DOHH2 (cell line): ENCODE measurements around the gene UTY.

ENCODE experiments used
- H3F3A ChIP-seq: fragments of 200-600 bp; sonication (generic), shearing (Covaris generic); 2 replicates; pipeline ENCODE4 v1.6.0; 2016; ENCODE audit warnings: antibody characterized with exemption, mild to moderate bottlenecking; ENCODE audit not compliant: control insufficient read depth, insufficient read depth
- H3K27ac ChIP-seq: fragments of 200-600 bp; sonication (generic); 2 replicates; pipeline ENCODE4 v1.5.1; 2014; ENCODE audit warnings: low read depth, mild to moderate bottlenecking, low read length, moderate library complexity
- H3K27me3 ChIP-seq: fragments of 200-600 bp; sonication (generic); 2 replicates; pipeline ENCODE4 v1.6.1; 2014; ENCODE audit warnings: mild to moderate bottlenecking, low read length, mixed read lengths; ENCODE audit not compliant: control insufficient read depth
- H3K36me3 ChIP-seq: fragments of 200-600 bp; sonication (generic); 2 replicates; pipeline ENCODE4 v1.6.1; 2014; ENCODE audit warnings: mild to moderate bottlenecking, low read length, moderate library complexity, mixed read lengths; ENCODE audit not compliant: control insufficient read depth
- H3K4me1 ChIP-seq: fragments of 200-600 bp; sonication (generic); 2 replicates; pipeline ENCODE4 v1.6.1; 2014; ENCODE audit warnings: mild to moderate bottlenecking, low read length, mixed read lengths; ENCODE audit not compliant: control insufficient read depth
- H3K4me2 ChIP-seq: fragments of 200-600 bp; sonication (generic); 2 replicates; pipeline ENCODE4 v1.6.0; 2014; ENCODE audit warnings: mild to moderate bottlenecking, low read length, moderate library complexity
- H3K4me3 ChIP-seq: fragments of 200-600 bp; sonication (generic); 2 replicates; pipeline ENCODE4 v1.5.1; 2014; ENCODE audit warnings: mild to moderate bottlenecking, low read length, mixed read lengths
- H3K79me2 ChIP-seq: fragments of 200-600 bp; sonication (generic); 2 replicates; pipeline ENCODE4 v1.6.1; 2014; ENCODE audit warnings: mild to moderate bottlenecking, low read length, mixed read lengths; ENCODE audit not compliant: control insufficient read depth
- H3K9me2 ChIP-seq: fragments of 200-600 bp; sonication (generic); replicated peaks from 2 replicates; pipeline ENCODE4 v1.6.1; 2014; ENCODE audit warnings: mild to moderate bottlenecking, low read length, mixed read lengths; ENCODE audit not compliant: control insufficient read depth
- H3K9me3 ChIP-seq: fragments of 200-600 bp; sonication (generic); 2 replicates; pipeline ENCODE4 v1.6.1; 2014; ENCODE audit warnings: antibody characterized with exemption, low read length, mixed read lengths; ENCODE audit not compliant: control insufficient read depth, insufficient read depth
- H4K20me1 ChIP-seq: fragments of 200-600 bp; sonication (generic); 2 replicates; pipeline ENCODE4 v1.6.0; 2014; ENCODE audit warnings: low read depth, mild to moderate bottlenecking, antibody characterized with exemption, low read length, moderate library complexity; ENCODE audit not compliant: control insufficient read depth, insufficient read depth
- CTCF ChIP-seq: fragments of 200-600 bp; sonication (generic); IDR thresholded peaks from one replicate; pipeline ENCODE4 v1.5.1; 2014; ENCODE audit warnings: antibody characterized with exemption, mild to moderate bottlenecking, low read depth, low read length; ENCODE audit not compliant: poor library complexity, severe bottlenecking
- EZH2phosphoT487 ChIP-seq: fragments of 200-600 bp; sonication (generic); IDR thresholded peaks from 2 replicates; pipeline ENCODE4 v1.6.1; 2017; ENCODE audit warnings: borderline replicate concordance, mild to moderate bottlenecking, antibody characterized with exemption, low read length, moderate library complexity, mixed read lengths

The UTY gene

GRCh38 chrY:13250421-13250820, 229.4 kb downstream of the UTY start:
- no peak overlapping the region for H3K4me2 ChIP-seq

GRCh38 chrY:13243716-13244115, 236.1 kb downstream of the UTY start:
- no peaks in the 10 kb centered on the region for H4K20me1 ChIP-seq
- no peaks in the 10 kb centered on the region for H3K9me3 ChIP-seq
- no peak overlapping the region for H3K4me2 ChIP-seq
- H3K27ac ChIP-seq = no peak overlapping the region
- H3K9me2 ChIP-seq = no peaks in the 10 kb centered on the region
- H3K4me1 ChIP-seq = no peaks in the 10 kb centered on the region
- H3K79me2 ChIP-seq = no peaks in the 10 kb centered on the region
- TF ChIP-seq CTCF = no peak
- no peak for TF ChIP-seq EZH2phosphoT487
- no peaks in the 10 kb centered on the region for H3K27me3 ChIP-seq
- H3F3A ChIP-seq = no peaks in the 10 kb centered on the region
- peaks cover 15% of the 10 kb centered on the region for H3K36me3 ChIP-seq
- no peak overlapping the region for H3K4me3 ChIP-seq

More at GRCh38 chrY:13250421-13250820, 229.4 kb downstream of the UTY start:
- H3K79me2 ChIP-seq = no peaks in the 10 kb centered on the region
- H4K20me1 ChIP-seq = no peaks in the 10 kb centered on the region
- no peaks in the 10 kb centered on the region for H3K27me3 ChIP-seq
- no peak overlapping the region for H3K4me3 ChIP-seq
- no peaks in the 10 kb centered on the region for H3F3A ChIP-seq
- TF ChIP-seq CTCF = no peak
- no peak for TF ChIP-seq EZH2phosphoT487
- no peaks in the 10 kb centered on the region for H3K4me1 ChIP-seq
- H3K9me3 ChIP-seq = no peaks in the 10 kb centered on the region
- H3K27ac ChIP-seq = no peak overlapping the region
- H3K36me3 ChIP-seq = peaks cover 20% of the 10 kb centered on the region
- H3K9me2 ChIP-seq = no peaks in the 10 kb centered on the region

- no peak overlapping the region for H3K27ac ChIP-seq
- no peaks in the 10 kb centered on the region for H3K9me2 ChIP-seq
- no peak for TF ChIP-seq CTCF
- TF ChIP-seq EZH2phosphoT487 = no peak
- H3K36me3 ChIP-seq = peaks cover 6% of the 10 kb centered on the region; the same call in 1 of the 2 replicates
- H3K4me1 ChIP-seq = no peaks in the 10 kb centered on the region
- H3F3A ChIP-seq = 0 out of 2 replicates have a peak, but pooled peaks cover 5% of the 10 kb centered on the region
- no peaks in the 10 kb centered on the region for H3K9me3 ChIP-seq
- H3K79me2 ChIP-seq = no peaks in the 10 kb centered on the region
- no peaks in the 10 kb centered on the region for H3K27me3 ChIP-seq
- no peak overlapping the region for H3K4me3 ChIP-seq
- no peaks in the 10 kb centered on the region for H4K20me1 ChIP-seq
- no peak overlapping the region for H3K4me2 ChIP-seq
Measured at GRCh38 chrY:13233901-13234300, 245.9 kb downstream of the UTY start.
